HG03060 (cell line): Measurements from ENCODE around the gene ZNHIT2.
A peak's percentile ranks its signal among the peaks of the same experiment; 100 is the strongest.

Experiments
- ATAC-seq: cut with Tn5 transposase; IDR thresholded peaks from one replicate; pipeline ENCODE4 v1.9.1; 2021; ENCODE audit warnings: low read depth, moderate number of reproducible peaks; ENCODE audit not compliant: unreplicated experiment

ZNHIT2 gene

GRCh38 chr11:65107751-65108468 lies 9.6 kb downstream of the ZNHIT2 start:
- no peak for ATAC-seq

GRCh38 chr11:65107078-65107477 lies 10.4 kb downstream of the ZNHIT2 start:
- no peak for ATAC-seq

- no peak for ATAC-seq
Measured at GRCh38 chr11:65104628-65105027, 12.9 kb downstream of the ZNHIT2 start.

- ATAC-seq: no peak
Measured at GRCh38 chr11:65103476-65103875, 14.0 kb downstream of the ZNHIT2 start.

- no peak for ATAC-seq
Measured at GRCh38 chr11:65102142-65103095, 15.1 kb downstream of the ZNHIT2 start.

GRCh38 chr11:65100674-65101350 lies 16.7 kb downstream of the ZNHIT2 start:
- no peak for ATAC-seq

- no peak for ATAC-seq
Measured at GRCh38 chr11:65096926-65097325, 20.6 kb downstream of the ZNHIT2 start.

GRCh38 chr11:65095974-65096806 lies 21.3 kb downstream of the ZNHIT2 start, which contains the start of gene VPS51:
VPS51 (plus strand) TSS chr11:65096214; CDS start chr11:65096251, 37 bp downstream.
- ATAC-seq: peak; percentile 60

- ATAC-seq: no peak
Measured at GRCh38 chr11:65095427-65095826, 22.1 kb downstream of the ZNHIT2 start.

GRCh38 chr11:65090628-65091027 lies 26.9 kb downstream of the ZNHIT2 start:
- no peak for ATAC-seq

- no peak for ATAC-seq
Measured at GRCh38 chr11:65089621-65090020, 27.9 kb downstream of the ZNHIT2 start.

- ATAC-seq: no peak
Measured at GRCh38 chr11:65087827-65088226, 29.7 kb downstream of the ZNHIT2 start.

- no peak for ATAC-seq
Measured at GRCh38 chr11:65087216-65087615, 30.3 kb downstream of the ZNHIT2 start.

GRCh38 chr11:65086809-65087208 lies 30.7 kb downstream of the ZNHIT2 start:
- no peak for ATAC-seq

- no peak for ATAC-seq
Measured at GRCh38 chr11:65085446-65085845, 32.1 kb downstream of the ZNHIT2 start.

- ATAC-seq: no peak
Measured at GRCh38 chr11:65084598-65085375, 32.7 kb downstream of the ZNHIT2 start.

- peak; percentile 77 for ATAC-seq
Measured at GRCh38 chr11:65083834-65084597, 33.5 kb downstream of the ZNHIT2 start, which contains the start of the genes CDCA5 and ZFPL1. CDCA5 (minus strand) TSS chr11:65084040; CDS start chr11:65083978, 62 bp downstream. ZFPL1 (plus strand) TSS chr11:65084222; CDS start chr11:65084699, 477 bp downstream.

GRCh38 chr11:65083134-65083833 lies 34.2 kb downstream of the ZNHIT2 start:
- ATAC-seq: peak; percentile 25
